Ectodermal cell (in vitro differentiated cells): Measurements from ENCODE around the gene DNAJC10.
"Not testable (repeated sequence)": the region's sequence is repeated elsewhere in the genome, so short reads cannot be mapped to it uniquely, and the experiment has no call there.

Source experiments
- H3K27ac ChIP-seq: 2 replicates; pipeline ENCODE4 v1.7.0; 2013; ENCODE audit warnings: mild to moderate bottlenecking, low read depth, low read length; ENCODE audit not compliant: insufficient read depth, poor library complexity, severe bottlenecking
- H3K27me3 ChIP-seq: 2 replicates; pipeline ENCODE4 v1.7.0; 2013; ENCODE audit warnings: mild to moderate bottlenecking, low read length; ENCODE audit not compliant: insufficient read depth, control insufficient read depth, poor library complexity, severe bottlenecking
- H3K36me3 ChIP-seq: one replicate; pipeline ENCODE4 v1.7.0; 2013; ENCODE audit warnings: low read length; ENCODE audit not compliant: control insufficient read depth, insufficient read depth
- H3K4me1 ChIP-seq: one replicate; pipeline ENCODE4 v1.7.0; 2013; ENCODE audit warnings: low read length; ENCODE audit not compliant: control insufficient read depth, insufficient read depth
- H3K4me3 ChIP-seq: 2 replicates; pipeline ENCODE4 v1.7.0; 2013; ENCODE audit warnings: low read depth, low read length, control low read depth; ENCODE audit not compliant: insufficient read depth
- H3K9me3 ChIP-seq: 2 replicates; pipeline ENCODE4 v1.7.0; 2013; ENCODE audit warnings: mild to moderate bottlenecking, low read length, moderate library complexity; ENCODE audit not compliant: control insufficient read depth
- WGBS, 2 experiments: methylation state at CpG; one replicate each; pipeline ENCODE4 v1.1.7; 2013; ENCODE audit warnings: missing lambda C conversion rate in 2 of 2; 5-methylcytosine and 5-hydroxymethylcytosine counted together

Gene DNAJC10

DNA sequence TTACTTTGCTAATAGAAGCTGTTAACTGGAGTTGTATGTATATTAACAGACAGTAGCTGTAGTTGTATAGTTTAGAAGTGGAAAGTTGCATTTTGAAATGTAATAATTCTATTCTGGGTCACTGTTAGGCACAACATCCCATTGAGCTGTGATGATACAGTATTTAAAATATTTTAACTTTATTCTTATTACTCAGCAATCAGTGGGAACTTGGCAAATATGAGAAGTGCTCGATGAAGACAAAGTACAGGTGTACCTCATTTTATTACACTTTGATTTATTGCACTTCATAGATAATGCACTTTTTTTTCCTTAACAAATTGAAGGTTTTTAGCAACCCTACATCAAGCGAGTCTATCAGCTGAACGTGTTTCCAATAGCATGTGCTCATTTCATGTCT lies 8.6 kb downstream of the DNAJC10 start:
- H3K4me1 ChIP-seq, result no peaks in the 10 kb centered on the region
- WGBS, 2 experiments, result 92 to 95% methylated on average over 3 of the region's 3 CpGs
- no peaks in the 10 kb centered on the region for H3K27me3 ChIP-seq
- H3K27ac ChIP-seq, result no peak overlapping the region
- H3K36me3 ChIP-seq, result peaks cover 35% of the 10 kb centered on the region
- H3K9me3 ChIP-seq, result no peaks in the 10 kb centered on the region
- no peak overlapping the region for H3K4me3 ChIP-seq

DNA sequence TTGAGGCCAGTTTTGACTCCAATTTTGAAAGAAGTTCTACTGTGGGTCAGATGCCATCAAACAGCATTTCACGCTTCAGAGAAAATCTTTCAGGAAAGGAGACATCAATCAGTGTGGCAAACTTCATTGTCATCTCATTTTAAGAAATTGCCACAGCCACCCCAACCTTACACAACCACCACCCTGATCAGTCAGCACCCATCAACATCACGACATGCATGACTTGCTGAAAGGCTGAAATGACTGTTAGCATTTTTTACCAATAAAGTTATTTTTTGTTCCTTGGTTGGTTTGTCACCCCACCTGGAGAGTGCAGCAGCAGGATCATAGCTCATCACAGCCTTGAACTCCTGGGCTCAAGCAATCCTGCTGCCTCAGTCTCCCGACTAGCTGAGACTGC lies 10.4 kb downstream of the DNAJC10 start:
- Histone ChIP-seq H3K9me3 (no peaks in the 10 kb centered on the region), H3K4me1 (no peaks in the 10 kb centered on the region), H3K27ac (no peak overlapping the region), H3K27me3 (no peaks in the 10 kb centered on the region), H3K4me3 (no peak overlapping the region), H3K36me3 (peaks cover 35% of the 10 kb centered on the region)
- WGBS, 2 experiments, result 95% methylated on average over 3 of the region's 3 CpGs

GRCh38 chr2:182728014-182728413 lies 12.0 kb downstream of the DNAJC10 start:
- Histone ChIP-seq H3K27ac (no peak overlapping the region), H3K27me3 (no peaks in the 10 kb centered on the region)
- WGBS, 2 experiments, result 91 to 97% methylated on average over 1 to 4 of the region's 4 CpGs

GRCh38 chr2:182729710-182730339 lies 13.8 kb downstream of the DNAJC10 start:
- Histone ChIP-seq H3K27me3 (no peaks in the 10 kb centered on the region), H3K4me1 (no peaks in the 10 kb centered on the region), H3K9me3 (no peaks in the 10 kb centered on the region), H3K27ac (no peak overlapping the region), H3K36me3 (peaks cover 26% of the 10 kb centered on the region), H3K4me3 (no peak overlapping the region)
- WGBS, 2 experiments, result 100% methylated on average over 2 of the region's 2 CpGs; no CpG with 5 or more reads in 1 of the 2 experiments

More at GRCh38 chr2:182728014-182728413, 12.0 kb downstream of the DNAJC10 start:
- Histone ChIP-seq H3K9me3 (no peaks in the 10 kb centered on the region), H3K4me1 (no peaks in the 10 kb centered on the region), H3K4me3 (no peak overlapping the region), H3K36me3 (peaks cover 39% of the 10 kb centered on the region)

GRCh38 chr2:182730486-182730885 lies 14.4 kb downstream of the DNAJC10 start:
- Histone ChIP-seq H3K36me3 (peaks cover 19% of the 10 kb centered on the region), H3K4me3 (no peak overlapping the region), H3K27ac (no peak overlapping the region), H3K27me3 (no peaks in the 10 kb centered on the region), H3K4me1 (no peaks in the 10 kb centered on the region), H3K9me3 (no peaks in the 10 kb centered on the region)

DNA sequence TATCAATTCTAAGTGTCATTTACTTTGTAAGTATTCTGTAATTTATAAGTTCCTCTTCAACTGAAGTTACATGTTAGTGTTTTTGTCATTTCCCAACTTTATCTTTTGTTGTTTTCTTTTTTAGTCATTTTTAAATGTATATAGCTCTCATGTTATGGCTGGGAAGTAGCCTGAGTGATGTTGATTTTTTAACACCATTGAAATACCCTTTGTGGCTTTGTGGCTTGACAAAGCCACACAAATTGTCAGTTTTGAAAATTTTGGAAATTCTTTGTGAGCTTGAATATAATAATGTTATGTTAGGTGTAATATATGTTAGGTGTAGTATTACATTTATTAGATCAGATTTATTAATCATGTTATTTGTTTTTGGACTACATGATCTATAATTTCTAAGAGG lies 16.7 kb downstream of the DNAJC10 start:
- Histone ChIP-seq H3K27me3 (no peaks in the 10 kb centered on the region), H3K4me1 (no peaks in the 10 kb centered on the region), H3K36me3 (peaks cover 20% of the 10 kb centered on the region), H3K4me3 (no peak overlapping the region), H3K9me3 (no peaks in the 10 kb centered on the region), H3K27ac (no peak overlapping the region)

DNA sequence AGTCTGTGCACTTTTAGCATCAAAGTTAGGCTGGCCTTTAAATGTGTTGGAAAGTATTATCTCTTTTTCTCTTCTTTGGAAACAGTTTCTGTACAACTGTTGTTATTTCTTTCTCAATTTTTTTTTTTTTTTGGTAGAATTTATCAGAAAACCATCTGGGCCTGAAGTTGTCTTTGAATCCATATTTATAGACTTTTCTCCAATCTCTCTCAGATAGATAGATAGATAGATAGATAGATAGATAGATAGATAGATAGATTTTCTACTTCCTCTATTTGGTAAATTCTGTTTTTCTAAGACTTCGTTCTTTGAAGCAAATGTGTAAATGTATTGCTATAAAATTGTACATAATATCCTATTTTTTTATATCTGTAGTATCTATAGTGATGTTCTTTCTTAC lies 17.5 kb downstream of the DNAJC10 start:
- no peaks in the 10 kb centered on the region for H3K27me3 ChIP-seq
- H3K4me1 ChIP-seq, result no peaks in the 10 kb centered on the region
- H3K36me3 ChIP-seq, result peaks cover 22% of the 10 kb centered on the region
- no peaks in the 10 kb centered on the region for H3K9me3 ChIP-seq
- no CpG with 5 or more reads among the region's 1 CpG for WGBS, 2 experiments
- no peak overlapping the region for H3K27ac ChIP-seq
- H3K4me3 ChIP-seq, result no peak overlapping the region

DNA sequence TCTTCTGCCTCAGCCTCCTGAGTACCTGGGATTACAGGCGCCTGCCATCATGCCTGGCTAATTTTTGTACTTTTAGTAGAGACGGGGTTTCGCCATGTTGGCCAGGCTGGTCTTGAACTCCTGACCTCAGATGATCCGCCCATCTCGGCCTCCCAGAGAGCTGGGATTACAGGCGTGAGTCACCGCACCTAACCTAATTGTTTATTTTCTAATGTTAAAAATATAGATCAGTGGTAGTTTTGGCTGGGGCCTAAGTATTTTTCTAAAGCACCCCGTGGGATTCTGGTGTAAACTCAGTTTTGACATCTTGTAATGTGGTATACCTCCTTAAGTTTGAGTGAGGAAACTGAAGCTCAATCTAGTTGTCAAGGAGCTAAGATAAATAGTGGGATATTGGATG lies 20.8 kb downstream of the DNAJC10 start:
- H3K27ac ChIP-seq, H3K4me3 ChIP-seq, H3K4me1 ChIP-seq, H3K9me3 ChIP-seq, H3K27me3 ChIP-seq: not testable (repeated sequence)
- H3K36me3 ChIP-seq, result peaks cover 18% of the 10 kb centered on the region
- WGBS, 2 experiments, result 91% methylated on average over 8 of the region's 8 CpGs

DNA sequence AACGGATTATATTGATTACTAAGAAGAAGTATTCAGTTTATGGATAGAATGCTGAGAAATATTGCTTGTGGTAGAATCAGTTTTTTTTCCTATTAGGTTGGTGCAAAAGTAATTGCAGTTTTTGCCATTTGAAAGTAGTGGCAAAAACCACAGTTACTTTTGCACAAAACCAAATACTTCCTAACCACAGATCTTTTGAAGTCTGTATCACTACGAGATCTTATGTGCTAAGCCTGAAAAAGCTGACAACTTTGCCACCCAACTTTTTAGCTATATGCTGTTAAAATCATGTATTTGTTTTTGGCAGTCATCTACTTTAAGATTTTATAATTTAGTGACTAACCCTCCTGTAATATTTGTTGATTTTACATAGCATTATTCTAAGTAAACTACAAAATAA lies 24.6 kb downstream of the DNAJC10 start:
- H3K27ac ChIP-seq, result no peak overlapping the region
- no peak overlapping the region for H3K4me3 ChIP-seq
- no peaks in the 10 kb centered on the region for H3K4me1 ChIP-seq
- no peaks in the 10 kb centered on the region for H3K9me3 ChIP-seq
- H3K36me3 ChIP-seq, result peaks cover 36% of the 10 kb centered on the region
- no peaks in the 10 kb centered on the region for H3K27me3 ChIP-seq
- WGBS, 2 experiments, result 98 to 100% methylated on average over 2 of the region's 2 CpGs

DNA sequence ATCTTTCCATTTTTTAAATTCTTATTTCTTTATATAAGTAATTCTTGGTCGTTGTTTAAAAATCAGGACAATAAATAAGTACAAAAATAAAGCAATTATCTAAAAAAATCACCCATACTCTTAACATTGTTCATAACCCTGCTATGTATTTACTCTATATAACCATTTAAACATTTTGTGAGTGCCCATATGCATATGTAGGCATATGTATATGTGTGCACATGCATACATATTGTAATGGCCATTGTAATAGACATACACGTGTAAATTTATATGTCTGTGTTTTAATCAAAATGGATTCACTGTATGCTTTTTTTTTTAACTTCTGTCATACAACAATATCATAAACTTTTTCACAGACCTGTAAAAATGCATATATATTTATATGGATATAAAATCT lies 25.6 kb downstream of the DNAJC10 start:
- no peaks in the 10 kb centered on the region for H3K27me3 ChIP-seq
- no peaks in the 10 kb centered on the region for H3K4me1 ChIP-seq
- no peak overlapping the region for H3K27ac ChIP-seq
- WGBS, 2 experiments, result no CpG with 5 or more reads among the region's 2 CpGs
- H3K9me3 ChIP-seq, result no peaks in the 10 kb centered on the region
- peaks cover 36% of the 10 kb centered on the region for H3K36me3 ChIP-seq
- no peak overlapping the region for H3K4me3 ChIP-seq

- WGBS, 2 experiments, result 86 to 100% methylated on average over 1 of the region's 2 CpGs
- peaks cover 26% of the 10 kb centered on the region for H3K36me3 ChIP-seq
- H3K4me1 ChIP-seq, result no peaks in the 10 kb centered on the region
Measured at GRCh38 chr2:182744490-182744889, 28.4 kb downstream of the DNAJC10 start.

More at GRCh38 chr2:182744490-182744889, 28.4 kb downstream of the DNAJC10 start:
- Histone ChIP-seq H3K4me3 (no peak overlapping the region), H3K27ac (no peak overlapping the region), H3K9me3 (no peaks in the 10 kb centered on the region), H3K27me3 (no peaks in the 10 kb centered on the region)
